ENCODE results near the gene TUBA8.
"Not testable (repeated sequence)": the region's sequence is repeated elsewhere in the genome, so short reads cannot be mapped to it uniquely, and the experiment has no call there.

Gene TUBA8

DNA sequence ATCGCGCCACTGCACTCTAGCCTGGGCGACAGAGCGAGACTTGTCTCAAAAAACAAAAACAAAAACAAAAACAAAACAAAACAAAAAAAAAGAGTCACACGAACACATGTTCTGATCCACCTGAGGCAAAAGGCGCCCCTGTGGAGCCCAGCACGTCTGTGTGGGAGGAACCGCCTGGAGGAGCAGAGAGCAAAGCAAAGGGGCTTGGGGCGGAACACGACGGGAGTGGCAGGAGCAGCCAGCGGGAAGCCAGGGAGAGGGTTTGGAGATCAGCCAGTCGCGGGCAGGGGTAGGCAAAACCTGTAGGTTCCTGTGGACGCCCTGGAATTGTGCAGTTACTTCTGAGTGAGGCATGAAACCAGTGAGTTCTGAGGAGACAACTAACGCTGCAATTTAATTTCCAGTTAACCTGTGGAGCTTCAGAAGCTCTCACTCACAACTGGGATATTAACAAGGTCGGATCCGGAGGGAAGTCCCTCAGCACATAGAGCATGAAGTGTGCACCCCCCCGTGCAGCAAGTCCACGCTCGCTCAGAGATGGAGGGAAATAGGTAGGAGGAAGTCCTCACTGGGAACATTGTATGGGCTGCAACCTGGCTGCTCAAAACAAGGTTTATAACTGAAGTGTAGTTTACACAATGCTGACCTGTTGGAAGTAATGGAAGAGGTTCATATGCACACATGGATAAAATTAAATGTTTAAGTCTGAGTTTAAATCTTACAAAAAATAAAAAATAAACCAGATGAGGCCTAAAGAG, 26.1 kb downstream of the TUBA8 start:
- no peaks in the 10 kb centered on the region for H3K9me3 ChIP-seq (ENCODE audit: severe bottlenecking)
- ATAC-seq (ENCODE audit: low read depth) = no peak

DNA sequence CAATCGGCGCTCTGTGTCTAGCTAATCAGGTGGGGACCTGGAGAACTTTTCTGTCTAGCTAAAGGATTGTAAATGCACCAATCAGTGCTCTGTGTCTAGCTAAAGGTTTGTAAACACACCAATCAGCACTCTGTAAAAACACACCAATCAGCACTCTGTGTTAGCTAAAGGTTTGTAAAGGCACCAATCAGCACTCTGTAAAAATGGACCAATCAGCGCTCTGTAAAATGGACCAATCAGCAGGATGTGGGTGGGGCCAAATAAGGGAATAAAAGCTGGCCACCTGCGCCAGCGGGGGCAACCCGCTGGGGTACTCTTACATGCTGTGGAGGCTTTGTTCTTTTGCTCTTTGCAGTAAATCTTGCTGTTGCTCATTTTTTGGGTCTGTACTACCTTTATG, 30.4 kb downstream of the TUBA8 start:
- H3K4me3 ChIP-seq (ENCODE audit: severe bottlenecking); H3K36me3 ChIP-seq (ENCODE audit: low read depth); DNase-seq (ENCODE audit: low spot score); ATAC-seq (ENCODE audit: low read depth); H3K4me1 ChIP-seq (ENCODE audit: insufficient read depth, poor library complexity, severe bottlenecking); H3K9me3 ChIP-seq (ENCODE audit: severe bottlenecking); H3K27me3 ChIP-seq (ENCODE audit: insufficient read depth, poor library complexity, severe bottlenecking); H3K27ac ChIP-seq (ENCODE audit: poor library complexity, severe bottlenecking): not testable (repeated sequence)

More for the DNA sequence above, 26.1 kb downstream of the TUBA8 start:
- no peaks in the 10 kb centered on the region for H3K4me1 ChIP-seq (ENCODE audit: insufficient read depth, poor library complexity, severe bottlenecking)
- no peak overlapping the region for H3K4me3 ChIP-seq (ENCODE audit: severe bottlenecking)
- TF ChIP-seq, protein P1, sequence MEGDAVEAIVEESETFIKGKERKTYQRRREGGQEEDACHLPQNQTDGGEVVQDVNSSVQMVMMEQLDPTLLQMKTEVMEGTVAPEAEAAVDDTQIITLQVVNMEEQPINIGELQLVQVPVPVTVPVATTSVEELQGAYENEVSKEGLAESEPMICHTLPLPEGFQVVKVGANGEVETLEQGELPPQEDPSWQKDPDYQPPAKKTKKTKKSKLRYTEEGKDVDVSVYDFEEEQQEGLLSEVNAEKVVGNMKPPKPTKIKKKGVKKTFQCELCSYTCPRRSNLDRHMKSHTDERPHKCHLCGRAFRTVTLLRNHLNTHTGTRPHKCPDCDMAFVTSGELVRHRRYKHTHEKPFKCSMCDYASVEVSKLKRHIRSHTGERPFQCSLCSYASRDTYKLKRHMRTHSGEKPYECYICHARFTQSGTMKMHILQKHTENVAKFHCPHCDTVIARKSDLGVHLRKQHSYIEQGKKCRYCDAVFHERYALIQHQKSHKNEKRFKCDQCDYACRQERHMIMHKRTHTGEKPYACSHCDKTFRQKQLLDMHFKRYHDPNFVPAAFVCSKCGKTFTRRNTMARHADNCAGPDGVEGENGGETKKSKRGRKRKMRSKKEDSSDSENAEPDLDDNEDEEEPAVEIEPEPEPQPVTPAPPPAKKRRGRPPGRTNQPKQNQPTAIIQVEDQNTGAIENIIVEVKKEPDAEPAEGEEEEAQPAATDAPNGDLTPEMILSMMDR (IDR thresholded peaks at IDR 0.05; ENCODE audit: poor library complexity, severe bottlenecking) = no peak
- no peaks in the 10 kb centered on the region for H3K36me3 ChIP-seq (ENCODE audit: low read depth)
- no peaks in the 10 kb centered on the region for H3K27me3 ChIP-seq (ENCODE audit: insufficient read depth, poor library complexity, severe bottlenecking)
- no peak overlapping the region for H3K27ac ChIP-seq (ENCODE audit: poor library complexity, severe bottlenecking)
- no peak for DNase-seq (ENCODE audit: low spot score)

DNA sequence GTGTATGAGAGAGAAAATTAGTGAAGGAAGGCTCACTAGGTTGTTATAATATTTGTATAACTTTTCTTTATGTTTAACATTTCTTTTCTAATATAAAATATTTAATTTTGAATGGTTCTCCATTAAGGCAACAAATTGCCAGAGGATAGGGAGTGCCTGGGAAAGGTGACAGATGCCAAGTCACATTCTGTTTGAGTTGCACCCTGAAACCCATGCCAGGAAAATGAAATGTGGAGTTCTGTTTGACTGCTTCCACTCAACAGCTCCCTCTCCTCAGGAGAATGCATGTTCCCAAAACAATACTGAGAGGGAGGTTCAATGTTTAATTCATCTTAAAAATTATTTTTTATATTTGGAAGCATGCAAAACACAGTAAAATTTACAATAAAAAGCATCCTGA, 33.5 kb downstream of the TUBA8 start:
- no peak overlapping the region for H3K4me3 ChIP-seq (ENCODE audit: severe bottlenecking)
- ATAC-seq (ENCODE audit: low read depth) = no peak
- H3K4me1 ChIP-seq (ENCODE audit: insufficient read depth, poor library complexity, severe bottlenecking) = no peaks in the 10 kb centered on the region
- H3K27ac ChIP-seq (ENCODE audit: poor library complexity, severe bottlenecking) = no peak overlapping the region
- no peaks in the 10 kb centered on the region for H3K9me3 ChIP-seq (ENCODE audit: severe bottlenecking)
- no peak for DNase-seq (ENCODE audit: low spot score)
- TF ChIP-seq, protein P1 (IDR thresholded peaks at IDR 0.05; ENCODE audit: poor library complexity, severe bottlenecking) = no peak
- H3K36me3 ChIP-seq (ENCODE audit: low read depth) = no peaks in the 10 kb centered on the region
- H3K27me3 ChIP-seq (ENCODE audit: insufficient read depth, poor library complexity, severe bottlenecking) = no peaks in the 10 kb centered on the region

DNA sequence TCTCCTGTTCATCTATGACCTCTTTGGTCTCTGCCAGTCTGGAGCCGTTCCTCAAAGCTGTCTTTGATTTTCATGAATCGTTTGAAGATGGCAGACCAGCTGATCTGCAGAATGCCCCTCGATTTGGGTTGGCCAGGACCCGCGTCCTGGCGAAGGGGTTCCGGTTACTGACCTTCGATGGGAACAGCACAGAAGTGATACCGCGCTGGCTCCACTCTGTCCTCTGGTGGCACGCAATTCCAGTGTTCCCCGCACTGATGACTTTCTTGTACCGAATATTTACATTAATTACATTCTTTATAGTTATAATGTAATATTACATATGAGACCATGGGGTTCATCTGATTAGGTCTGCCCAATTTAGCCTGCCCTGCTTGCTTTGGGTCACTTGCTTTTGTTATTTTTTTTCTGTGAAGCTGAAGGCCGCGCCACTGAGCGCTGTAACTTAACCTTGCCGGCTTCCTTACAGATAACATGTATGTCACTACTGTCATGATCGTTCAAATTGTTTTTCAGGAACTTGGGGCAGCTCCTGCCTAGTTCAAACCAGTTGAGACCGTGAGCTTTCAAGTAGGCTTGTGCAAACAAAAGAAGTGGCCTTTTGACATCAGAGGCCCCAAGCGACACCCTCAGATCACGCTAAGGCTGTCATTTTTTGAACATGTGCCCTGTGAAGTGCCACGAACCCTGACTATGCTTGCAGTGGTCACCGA, 35.2 kb downstream of the TUBA8 start:
- Histone ChIP-seq H3K27me3 (ENCODE audit: insufficient read depth, poor library complexity, severe bottlenecking) (no peaks in the 10 kb centered on the region), H3K36me3 (ENCODE audit: low read depth) (no peaks in the 10 kb centered on the region), H3K4me3 (ENCODE audit: severe bottlenecking) (no peak overlapping the region), H3K9me3 (ENCODE audit: severe bottlenecking) (no peaks in the 10 kb centered on the region), H3K4me1 (ENCODE audit: insufficient read depth, poor library complexity, severe bottlenecking) (peaks cover 3% of the 10 kb centered on the region), H3K27ac (ENCODE audit: poor library complexity, severe bottlenecking) (no peak overlapping the region)
- DNase-seq (ENCODE audit: low spot score) = no peak
- TF ChIP-seq, protein P1 (IDR thresholded peaks at IDR 0.05; ENCODE audit: poor library complexity, severe bottlenecking) = no peak
- ATAC-seq (ENCODE audit: low read depth) = no peak

DNA sequence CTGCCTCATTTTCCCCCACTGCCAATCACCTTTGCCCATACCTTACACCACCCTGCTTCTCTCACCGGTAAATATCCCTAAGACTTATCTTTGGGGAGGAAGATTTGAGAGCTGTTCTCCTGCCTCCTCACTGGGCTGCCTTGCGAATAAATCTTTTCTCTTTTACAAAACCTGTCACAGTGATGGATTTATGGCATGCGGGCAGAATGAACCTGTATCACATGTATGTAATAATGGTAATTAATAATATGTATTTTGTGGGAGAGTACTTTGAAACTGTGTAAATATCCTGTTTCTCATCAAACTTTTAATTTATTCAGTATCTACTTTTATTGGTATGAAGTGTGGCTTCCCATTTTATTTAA, 35.8 kb downstream of the TUBA8 start:
- DNase-seq (ENCODE audit: low spot score) = no peak
- ATAC-seq (ENCODE audit: low read depth) = no peak
- no peaks in the 10 kb centered on the region for H3K36me3 ChIP-seq (ENCODE audit: low read depth)
- TF ChIP-seq, protein P1 (IDR thresholded peaks at IDR 0.05; ENCODE audit: poor library complexity, severe bottlenecking) = no peak
- no peak overlapping the region for H3K4me3 ChIP-seq (ENCODE audit: severe bottlenecking)
- no peak overlapping the region for H3K27ac ChIP-seq (ENCODE audit: poor library complexity, severe bottlenecking)
- H3K4me1 ChIP-seq (ENCODE audit: insufficient read depth, poor library complexity, severe bottlenecking) = peaks cover 6% of the 10 kb centered on the region
- H3K9me3 ChIP-seq (ENCODE audit: severe bottlenecking) = no peaks in the 10 kb centered on the region
- H3K27me3 ChIP-seq (ENCODE audit: insufficient read depth, poor library complexity, severe bottlenecking) = no peaks in the 10 kb centered on the region

All from RWPE2 (cell line).